ENCODE data around the gene ACAD11.

Gene ACAD11

DNA sequence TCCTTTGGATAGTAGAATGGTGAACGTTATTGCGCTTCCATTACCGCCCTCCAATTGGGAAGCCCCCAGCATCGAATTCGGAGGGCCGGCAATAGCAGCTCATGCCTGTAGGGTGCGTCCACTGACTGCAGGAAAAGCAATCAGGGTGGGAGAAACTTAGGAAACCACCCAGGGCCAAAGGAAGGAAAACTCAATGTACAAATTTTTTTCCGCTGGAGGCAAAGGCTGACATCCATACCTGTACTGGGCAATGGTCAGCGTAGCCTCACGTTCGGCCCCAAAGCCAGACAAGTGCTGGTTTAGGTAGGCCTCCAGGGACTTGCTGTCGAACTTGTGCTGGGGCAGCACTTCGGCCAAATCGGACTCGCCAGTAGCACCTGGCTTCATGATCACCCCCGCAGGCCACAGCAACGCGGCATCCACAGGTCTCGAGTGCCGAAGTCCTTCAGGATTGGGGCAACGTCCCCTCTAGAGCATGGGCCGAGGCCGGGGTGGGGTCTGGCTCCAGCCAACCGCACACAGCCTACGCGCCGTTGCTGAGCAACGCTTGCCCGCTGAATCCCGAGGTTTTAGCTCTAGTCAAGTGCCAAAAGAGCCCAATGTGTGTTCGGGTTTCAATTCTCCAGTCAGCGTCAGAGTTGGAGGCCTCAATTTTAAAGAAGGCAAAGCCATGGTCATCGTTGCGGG is at the start of gene ACAD11:
Gene ACAD11, minus strand, starts transcription at position 445 of the 687 bp plus-strand sequence. Its CDS starts 58 bp downstream, at position 387.
- DNase-seq (ENCODE audit: low read depth): peak; percentile 51

- DNase-seq (ENCODE audit: low read depth): no peak
Observed at GRCh38 chr3:132703733-132704132, 44.1 kb upstream of the ACAD11 start.

GRCh38 chr3:132695422-132695821 is 35.8 kb upstream of the ACAD11 start:
- DNase-seq (ENCODE audit: low read depth): no peak

- DNase-seq (ENCODE audit: low read depth): no peak
Observed at GRCh38 chr3:132694991-132695390, 35.4 kb upstream of the ACAD11 start.

DNA sequence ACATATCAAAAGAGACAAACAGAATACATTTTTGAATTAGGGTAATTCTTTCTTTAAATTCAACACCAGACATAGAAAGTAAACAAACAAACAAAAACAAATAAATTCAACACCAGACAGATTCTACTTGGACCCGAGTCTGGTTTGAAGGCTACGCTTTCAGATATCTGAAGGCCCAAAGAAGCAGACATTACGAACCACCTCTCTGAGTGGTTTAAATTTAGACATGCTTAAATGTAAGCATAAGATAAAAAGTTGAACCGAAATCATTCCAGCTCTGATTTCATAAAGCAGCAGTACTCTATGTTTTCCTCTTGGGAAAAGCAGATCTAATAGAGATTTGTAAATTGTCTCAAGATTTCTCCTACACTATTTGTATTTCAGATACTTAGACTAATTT is 30.4 kb upstream of the ACAD11 start:
- DNase-seq (ENCODE audit: low read depth): no peak

DNA sequence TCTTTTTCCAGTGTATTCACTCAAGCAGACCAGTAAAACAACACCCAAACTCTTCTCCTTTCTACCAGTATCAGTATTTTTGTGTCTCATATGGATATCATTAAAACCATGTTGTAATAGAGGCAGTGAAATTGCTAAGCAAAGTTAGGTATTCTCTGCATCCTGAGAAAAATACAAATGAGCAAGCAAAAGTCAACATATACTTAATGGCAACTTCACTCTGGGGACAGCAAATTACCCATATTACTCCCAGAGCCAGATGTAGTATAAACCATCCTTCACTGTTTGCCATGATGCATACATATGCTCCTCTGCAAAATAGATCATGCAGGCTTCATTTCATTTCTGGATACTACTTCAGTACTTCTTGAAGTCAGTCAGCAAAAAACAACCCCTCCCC is 22.6 kb upstream of the ACAD11 start:
- DNase-seq (ENCODE audit: low read depth): no peak

DNA sequence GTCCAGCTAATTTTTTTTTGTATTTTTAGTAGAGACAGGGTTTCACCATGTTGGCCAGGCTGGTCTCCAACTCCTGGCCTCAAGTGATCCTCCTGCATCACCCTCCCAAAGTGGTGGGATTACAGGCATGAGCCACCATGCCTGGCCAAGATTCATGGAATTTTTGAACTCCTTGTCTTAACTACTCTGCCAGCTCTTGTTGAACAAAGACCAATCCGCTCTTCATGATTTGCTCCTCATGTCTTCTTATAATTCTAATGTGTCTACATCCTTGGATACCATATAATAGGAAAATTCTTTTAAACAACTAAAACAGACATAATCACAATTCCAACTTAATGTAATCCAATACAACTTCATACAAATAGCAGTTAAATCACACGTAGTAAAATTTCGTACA is 21.8 kb upstream of the ACAD11 start:
- no peak for DNase-seq (ENCODE audit: low read depth)

DNA sequence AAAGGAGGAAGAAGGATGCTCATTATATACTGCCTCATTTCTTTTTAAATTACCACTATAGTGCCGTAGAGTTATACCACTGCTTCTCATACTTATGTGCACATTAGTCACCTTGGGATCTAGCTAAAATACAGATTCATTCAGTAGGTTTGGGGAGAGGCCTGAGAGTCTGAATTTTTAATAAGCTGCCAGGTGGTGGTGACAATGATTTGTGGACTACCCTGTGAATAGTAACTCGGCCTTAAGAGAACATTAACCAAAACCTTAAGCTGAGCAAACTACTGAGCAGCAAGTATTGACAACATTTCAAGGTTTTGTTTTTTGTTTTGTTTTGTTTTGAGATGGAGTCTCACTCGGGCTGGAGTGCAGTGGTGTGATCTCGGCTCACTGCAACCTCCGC is 20.3 kb upstream of the ACAD11 start:
- no peak for DNase-seq (ENCODE audit: low read depth)

DNA sequence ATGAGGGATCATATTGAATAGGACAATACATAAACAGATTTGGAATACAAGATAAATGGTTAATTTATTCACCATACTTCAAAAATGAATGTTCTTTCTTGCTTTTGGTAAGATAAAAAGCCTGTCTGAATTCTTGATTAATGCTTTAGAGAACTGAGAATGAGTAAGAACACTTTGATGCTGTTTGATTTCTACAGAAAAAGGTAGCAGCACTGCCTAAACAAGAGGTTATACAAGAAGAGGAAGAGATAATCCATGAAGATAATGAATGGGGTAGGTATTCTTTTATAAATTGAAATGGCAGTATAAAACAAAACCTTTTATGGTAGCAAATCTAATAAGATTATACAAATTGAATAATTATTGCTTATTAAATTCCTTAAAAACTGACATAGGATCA is 15.8 kb upstream of the ACAD11 start:
- no peak for DNase-seq (ENCODE audit: low read depth)

DNA sequence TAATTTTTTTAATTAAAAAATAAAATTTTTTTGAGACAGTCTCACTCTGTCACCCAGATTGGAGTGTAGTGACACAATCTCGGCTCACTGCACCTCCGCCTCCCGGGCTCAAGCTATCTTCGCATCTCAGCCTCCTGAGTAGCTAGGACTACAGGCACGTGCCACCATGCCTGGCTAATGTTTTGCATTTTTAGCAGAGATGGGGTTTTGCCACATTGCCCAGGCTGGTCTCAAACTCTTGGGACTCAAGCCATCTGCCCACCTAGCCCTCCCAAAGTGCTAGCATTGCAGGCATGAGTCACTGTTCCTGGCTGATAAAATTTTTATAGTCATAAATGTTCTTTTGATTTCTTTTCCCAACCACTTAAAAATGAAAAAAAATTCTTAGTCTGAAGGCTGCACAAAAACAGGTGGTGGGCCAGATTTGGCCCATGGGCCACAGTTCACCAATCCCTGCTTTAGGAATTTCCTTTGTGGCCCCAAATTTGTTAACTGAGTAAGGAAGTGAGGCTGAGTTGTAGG is 9.7 kb upstream of the ACAD11 start:
- DNase-seq (ENCODE audit: low read depth): no peak

DNA sequence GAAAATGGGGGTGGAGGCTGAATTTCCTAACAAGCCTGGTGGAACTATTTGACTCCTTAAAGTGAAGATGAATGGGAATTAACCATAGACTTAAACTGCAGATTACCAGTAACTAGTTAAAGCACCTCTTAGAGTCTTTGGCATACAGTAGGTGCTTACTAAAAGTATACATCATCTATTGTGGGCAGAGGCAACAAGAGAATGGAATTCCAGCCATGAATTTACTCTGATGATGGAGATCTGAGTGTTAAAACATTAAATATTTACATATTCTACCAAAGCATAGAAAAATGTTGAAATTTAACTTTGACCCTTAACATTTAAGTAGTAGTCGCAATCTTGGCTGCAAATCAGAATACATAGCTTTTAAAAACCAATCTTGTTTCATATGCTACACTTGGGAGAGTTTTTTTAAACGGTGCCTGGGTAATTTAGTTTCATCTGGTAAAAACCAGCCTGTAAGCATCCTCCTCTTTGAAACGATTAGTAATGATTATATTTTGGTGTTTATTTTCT is 5.7 kb upstream of the ACAD11 start:
- DNase-seq (ENCODE audit: low read depth): no peak

DNA sequence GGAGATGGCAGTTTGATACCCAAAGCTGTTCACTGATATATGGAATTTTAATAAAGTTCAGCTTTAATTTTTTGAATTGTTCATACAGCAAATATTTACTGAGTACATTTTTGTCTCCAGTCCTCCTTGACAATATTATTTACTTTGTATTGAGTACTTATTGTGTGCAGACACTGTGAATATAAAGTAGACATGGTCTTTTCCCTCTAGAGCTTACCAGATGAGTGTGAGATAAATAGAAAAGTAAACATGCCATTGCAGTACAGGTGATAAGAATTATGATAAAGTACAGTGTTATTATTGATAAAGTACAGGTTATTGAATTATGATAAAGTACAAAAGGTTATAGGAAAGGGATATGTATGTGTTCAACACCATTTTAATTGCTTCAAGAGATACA is 2.6 kb upstream of the ACAD11 start:
- no peak for DNase-seq (ENCODE audit: low read depth)

GRCh38 chr3:132661101-132661500 is 1.5 kb upstream of the ACAD11 start:
- DNase-seq (ENCODE audit: low read depth): no peak

GRCh38 chr3:132660811-132661070 is 1.1 kb upstream of the ACAD11 start:
- no peak for DNase-seq (ENCODE audit: low read depth)

DNA sequence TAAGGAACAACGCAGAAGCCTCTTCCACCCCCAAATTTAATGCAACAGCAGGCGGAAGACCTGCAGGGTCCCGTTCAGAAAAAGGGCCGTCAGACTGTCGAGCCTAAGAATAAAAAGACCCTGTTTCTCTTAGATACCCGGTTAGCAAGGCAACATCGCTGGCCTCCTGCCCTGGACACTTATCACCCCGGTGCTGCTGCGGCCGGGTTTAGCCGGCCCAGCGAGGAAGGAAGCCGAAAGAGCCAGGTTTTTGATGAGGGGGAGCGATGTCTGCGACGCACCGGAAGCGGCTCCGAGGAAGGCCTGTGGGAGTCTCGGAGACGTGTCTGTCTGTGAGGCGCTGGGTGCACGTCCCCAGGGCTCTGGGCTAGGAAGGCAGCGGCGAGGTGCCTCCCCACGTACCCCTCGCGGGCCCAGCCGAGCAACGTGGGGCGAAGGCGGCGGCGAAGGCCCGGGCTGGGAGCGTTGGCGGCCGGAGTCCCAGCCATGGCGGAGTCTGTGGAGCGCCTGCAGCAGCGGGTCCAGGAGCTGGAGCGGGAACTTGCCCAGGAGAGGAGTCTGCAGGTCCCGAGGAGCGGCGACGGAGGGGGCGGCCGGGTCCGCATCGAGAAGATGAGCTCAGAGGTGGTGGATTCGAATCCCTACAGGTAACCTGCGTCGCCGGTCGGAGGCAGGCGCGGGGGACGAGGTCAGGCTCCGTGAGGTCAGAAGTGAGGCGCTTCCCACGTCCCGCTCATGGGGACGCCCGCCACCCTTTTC is 622 bp upstream of the ACAD11 start, which contains the start of gene UBA5:
Gene UBA5, plus strand, starts transcription at position 278 of the 759 bp plus-strand sequence. Its CDS starts 209 bp downstream, at position 487.
- DNase-seq (ENCODE audit: low read depth): peak; percentile 53

- no peak for DNase-seq (ENCODE audit: low read depth)
Observed at GRCh38 chr3:132659000-132659364, 627 bp downstream of the ACAD11 start.

- DNase-seq (ENCODE audit: low read depth): no peak
Observed at GRCh38 chr3:132657869-132658747, 1.5 kb downstream of the ACAD11 start.

DNA sequence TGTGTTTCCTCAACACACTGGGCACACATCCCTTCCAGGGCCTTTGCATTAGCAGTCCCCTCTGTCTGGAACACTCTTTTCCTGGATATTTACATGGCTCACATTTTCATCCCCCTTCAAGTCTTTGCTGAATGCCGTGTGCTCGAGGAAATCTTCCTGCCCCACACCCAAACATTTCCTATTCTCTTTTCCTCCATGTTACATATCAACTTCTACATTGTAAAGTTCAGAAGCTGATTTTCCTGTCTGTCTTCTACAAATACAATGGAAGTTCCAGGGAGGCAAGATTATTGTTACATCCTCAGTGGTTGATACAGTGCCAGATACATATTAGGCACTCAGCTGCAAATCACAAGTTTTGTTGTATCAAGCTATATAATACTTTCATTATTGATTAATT is 4.1 kb downstream of the ACAD11 start:
- DNase-seq (ENCODE audit: low read depth): no peak

GRCh38 chr3:132654721-132655120 is 4.9 kb downstream of the ACAD11 start:
- no peak for DNase-seq (ENCODE audit: low read depth)

DNA sequence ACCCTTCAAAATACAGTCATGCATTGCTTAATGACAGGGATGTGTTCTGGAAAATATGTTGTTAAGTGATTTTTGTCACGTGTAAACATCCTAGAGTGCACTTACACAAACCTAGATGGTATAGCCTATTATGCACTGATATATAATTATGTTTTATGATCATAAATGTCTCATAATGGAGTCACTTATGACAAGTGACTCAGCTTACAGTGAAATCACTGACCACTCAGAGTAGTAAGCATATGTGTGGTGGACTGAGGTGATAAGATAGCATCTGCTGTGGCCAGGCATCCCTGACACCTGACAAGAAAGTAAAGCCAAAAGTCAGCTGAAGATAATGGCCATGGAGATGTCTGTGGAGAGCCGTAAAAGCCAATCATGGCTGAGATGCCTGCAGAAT is 5.4 kb downstream of the ACAD11 start:
- DNase-seq (ENCODE audit: low read depth): no peak

- DNase-seq (ENCODE audit: low read depth): no peak
Observed at GRCh38 chr3:132652640-132653270, 6.9 kb downstream of the ACAD11 start.

DNA sequence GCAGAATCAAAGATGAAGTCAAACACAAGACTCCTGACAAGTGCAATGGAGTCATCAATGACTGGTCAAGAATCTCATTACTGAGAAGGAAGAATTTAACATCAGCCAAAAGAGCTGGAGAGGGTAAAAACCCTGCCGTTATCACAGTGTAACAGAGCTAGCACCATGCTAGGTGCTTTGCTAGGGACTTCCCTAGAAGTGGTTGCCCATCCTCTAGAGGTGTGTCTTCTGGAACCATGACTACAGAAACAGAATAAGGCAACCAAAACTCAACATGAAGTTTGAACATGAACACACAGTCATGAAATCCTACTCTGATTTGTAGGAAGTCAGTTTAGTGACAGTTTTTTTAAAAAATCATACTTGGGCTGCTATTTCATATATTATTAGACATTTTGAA is 9.5 kb downstream of the ACAD11 start:
- no peak for DNase-seq (ENCODE audit: low read depth)
